ENCODE data around the gene ATE1. TPM values are rescaled to one million over a fixed set of nuclear protein-coding genes. Genes with fewer than 3 reads are reported as not detected.

Gene ATE1
- total and polyA plus RNA-seq, 10 of the 15 experiments (the other 5 are each of a cell fraction or from before 2014, with no cell fraction given), result 4.3 to 22.7 (median 15.9) TPM

GRCh38 chr10:121766426-121766825 is 161.4 kb downstream of the ATE1 start:
- no peaks in the 10 kb centered on the region for H3K4me1 ChIP-seq (ENCODE audit: control insufficient read depth, insufficient read depth, low read length)
- FAIRE-seq, result no peak
- no peak overlapping the region for H3K27ac ChIP-seq (ENCODE audit: control insufficient read depth, insufficient read depth)
- no peak overlapping the region for H2AFZ ChIP-seq (ENCODE audit: control insufficient read depth, low read depth, low read length)
- no peaks in the 10 kb centered on the region; the same call in 2 of the 3 replicates for H3K9me3 ChIP-seq (replicated peaks; ENCODE audit: control insufficient read depth, insufficient read depth, low read length)
- no peak for ATAC-seq
- H3K79me2 ChIP-seq (ENCODE audit: control insufficient read depth, insufficient read depth, low read length), result no peaks in the 10 kb centered on the region
- WGBS (ENCODE audit: insufficient coverage, insufficient replicate concordance, low lambda C conversion rate, missing lambda C conversion rate), result 70% methylated on average over 4 of the region's 4 CpGs
- intact Hi-C loops (cut with micrococcal nuclease; ENCODE audit: unreplicated experiment) (no loop called here), in situ Hi-C loops (cut with MboI) (no loop called here)
- H3K4me3 ChIP-seq, result no peak overlapping the region
- DNase-seq (ENCODE audit: low read depth, low spot score), result no peak
- POLR2A ChIA-PET, result no interaction called here
- no peak overlapping the region for H3K9ac ChIP-seq (ENCODE audit: control insufficient read depth, insufficient read depth, low read length)
- CTCF ChIA-PET, result no interaction called here
- H3K36me3 ChIP-seq (ENCODE audit: control insufficient read depth in 2 of 2, insufficient read depth in 2 of 2, low read length in 1 of 2), result no peaks in the 10 kb centered on the region
- SMC1A ChIA-PET (ENCODE audit: uncharacterized antibody, unreplicated experiment), result interaction anchor here (1.9 kb wide), 1 partner anchor 57 kb away, joined by 4 read pairs; no protein-coding TSS in a partner anchor
- RAD21 ChIA-PET (ENCODE audit: unreplicated experiment), result no interaction called here
- BruUV-seq (replicated peaks), result no TSS peak
- no peak overlapping the region for H3K4me2 ChIP-seq (ENCODE audit: control insufficient read depth, insufficient read depth)
- no peaks in the 10 kb centered on the region for H4K20me1 ChIP-seq (ENCODE audit: control insufficient read depth, insufficient read depth)
- H3K27me3 ChIP-seq (replicated peaks in 1 of 2; ENCODE audit: control insufficient read depth in 2 of 2, insufficient read depth in 2 of 2, low read length in 1 of 2), result no peaks in the 10 kb centered on the region
- no peak for TF ChIP-seq POLR2AphosphoS2 (IDR thresholded peaks at IDR 0.05; ENCODE audit: low read depth, low read length)
- TF ChIP-seq IRF3 (IDR thresholded peaks at IDR 0.05), result no peak
- TF ChIP-seq MLLT1 (IDR thresholded peaks at IDR 0.05), result no peak
- no peak for TF ChIP-seq RBBP5 (conservative IDR thresholded peaks at IDR 0.05)
- TF ChIP-seq ZBTB33 (IDR thresholded peaks at IDR 0.05), result no peak
- TF ChIP-seq ZBED1 (IDR thresholded peaks at IDR 0.05; ENCODE audit: borderline replicate concordance), result no peak
- no peak for TF ChIP-seq SUZ12 (IDR thresholded peaks at IDR 0.05; ENCODE audit: unreplicated experiment)
- TF ChIP-seq YY1 (IDR thresholded peaks at IDR 0.05; ENCODE audit: low read depth, low read length), result no peak
- TF ChIP-seq ASH2L (IDR thresholded peaks at IDR 0.05; ENCODE audit: borderline replicate concordance, low read depth), result no peak
- no peak for TF ChIP-seq ZNF24 (IDR thresholded peaks at IDR 0.05)
- TF ChIP-seq E4F1 (IDR thresholded peaks at IDR 0.05; ENCODE audit: borderline replicate concordance, partially characterized antibody), result no peak
- TF ChIP-seq ETV6 (conservative IDR thresholded peaks at IDR 0.05 in 1 of 2, IDR thresholded peaks at IDR 0.05 in 1 of 2; ENCODE audit: borderline replicate concordance in 1 of 2, low read depth in 1 of 2), result no peak
- no peak for TF ChIP-seq IRF5 (IDR thresholded peaks at IDR 0.05; ENCODE audit: borderline replicate concordance)
- TF ChIP-seq POLR2A (IDR thresholded peaks at IDR 0.05; ENCODE audit: low read depth, low read length), result no peak
- TF ChIP-seq ZNF274 (IDR thresholded peaks at IDR 0.05; ENCODE audit: insufficient read depth, insufficient read length), result no peak
- TF ChIP-seq STAT3 (IDR thresholded peaks at IDR 0.05; ENCODE audit: low read depth, low read length), result no peak

Measured in GM12878 (cell line).